H1 (cell line): ENCODE results near the gene CFAP92.

Experiments used
- CTCF ChIP-seq, 3 experiments: IDR thresholded peaks; 1 replicate in 2 of 3; 2 replicates in 1 of 3; pipeline versions ENCODE4 v1.5.1 to v1.6.1; 2011; ENCODE audit warnings: low read length in 3 of 3, mild to moderate bottlenecking in 3 of 3, inconsistent platforms in 2 of 3, low read depth in 1 of 3, moderate library complexity in 1 of 3; ENCODE audit not compliant: insufficient read depth in 1 of 3; ENCODE audit errors: control extremely low read depth in 1 of 3
- E2F6 ChIP-seq: IDR thresholded peaks from 2 replicates; pipeline ENCODE4 v1.6.1; 2012; ENCODE audit warnings: inconsistent platforms
- EP300 ChIP-seq, 2 experiments: IDR thresholded peaks; 1 replicate in 1 of 2; 2 replicates in 1 of 2; pipeline ENCODE4 v1.6.1; 2011 to 2012; ENCODE audit warnings: low read depth in 2 of 2, low read length in 2 of 2, mild to moderate bottlenecking in 2 of 2, borderline replicate concordance in 1 of 2, inconsistent platforms in 1 of 2, moderate library complexity in 1 of 2
- POLR2A ChIP-seq, 2 experiments: IDR thresholded peaks; 1 replicate in 1 of 2; 2 replicates in 1 of 2; pipeline ENCODE4 v1.6.1; 2011; ENCODE audit warnings: low read depth in 2 of 2, low read length in 2 of 2, mild to moderate bottlenecking in 2 of 2; ENCODE audit errors: control extremely low read depth in 1 of 2

GRCh38 chr3:128872744-128873143, 121.1 kb downstream of the CFAP92 start:
- TF ChIP-seq CTCF (IDR thresholded peaks at IDR 0.05; ENCODE audit: control extremely low read depth in 1 of 3, insufficient read depth in 1 of 3, low read depth in 1 of 3, low read length in 3 of 3) (no peak), POLR2A (IDR thresholded peaks at IDR 0.05; ENCODE audit: control extremely low read depth in 1 of 2, low read depth in 2 of 2, low read length in 2 of 2) (no peak), E2F6 (no peak), EP300 (IDR thresholded peaks at IDR 0.05; ENCODE audit: borderline replicate concordance in 1 of 2, low read depth in 2 of 2, low read length in 2 of 2) (no peak)
